Measurements from ENCODE around the gene ADARB1.
A peak's percentile ranks its signal among the peaks of the same experiment; 100 is the strongest.

ADARB1 gene

DNA sequence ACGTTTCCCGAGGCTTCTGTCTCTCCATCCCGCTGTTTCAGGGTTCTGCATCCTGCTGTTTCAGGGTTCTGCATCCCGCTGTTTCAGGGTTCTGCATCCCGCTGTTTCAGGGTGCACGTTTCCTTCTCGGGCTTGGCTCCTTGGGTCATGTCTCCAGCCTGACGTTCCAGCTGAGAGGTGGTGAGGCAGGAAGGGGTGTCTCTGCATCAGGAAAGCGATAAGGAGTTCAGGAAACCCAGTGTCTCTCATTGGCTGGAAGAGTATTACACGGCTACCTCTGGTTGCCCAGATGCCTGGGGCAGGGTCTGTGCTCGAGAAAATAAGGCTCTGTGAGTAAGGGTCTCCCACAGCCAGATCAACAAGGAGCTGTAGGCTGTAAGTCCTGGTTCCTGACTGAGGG lies 21.1 kb downstream of the ADARB1 start:
- no peak for DNase-seq (ENCODE audit: low read depth in 2 of 2)

DNA sequence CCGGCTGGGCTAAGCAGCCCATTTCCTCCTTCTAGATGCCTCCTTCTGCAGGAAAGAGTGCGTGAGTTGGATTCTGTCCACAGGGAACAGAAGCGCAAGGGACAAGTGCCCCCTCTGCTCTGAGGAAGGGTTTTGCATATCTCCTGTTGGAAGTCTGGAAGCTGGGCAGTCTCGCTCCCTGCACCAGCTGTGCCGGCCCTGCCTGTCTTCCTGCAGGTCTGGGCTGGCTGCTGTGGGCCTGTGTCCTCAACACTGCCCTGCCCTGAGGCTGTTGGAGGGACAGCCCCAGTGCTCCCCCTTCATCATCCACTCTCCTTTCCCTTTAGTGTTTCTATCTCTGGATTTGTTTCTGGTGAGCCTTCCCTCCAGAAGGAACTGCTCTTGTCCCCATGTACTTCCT lies 21.8 kb downstream of the ADARB1 start:
- no peak for DNase-seq (ENCODE audit: low read depth in 2 of 2)

DNA sequence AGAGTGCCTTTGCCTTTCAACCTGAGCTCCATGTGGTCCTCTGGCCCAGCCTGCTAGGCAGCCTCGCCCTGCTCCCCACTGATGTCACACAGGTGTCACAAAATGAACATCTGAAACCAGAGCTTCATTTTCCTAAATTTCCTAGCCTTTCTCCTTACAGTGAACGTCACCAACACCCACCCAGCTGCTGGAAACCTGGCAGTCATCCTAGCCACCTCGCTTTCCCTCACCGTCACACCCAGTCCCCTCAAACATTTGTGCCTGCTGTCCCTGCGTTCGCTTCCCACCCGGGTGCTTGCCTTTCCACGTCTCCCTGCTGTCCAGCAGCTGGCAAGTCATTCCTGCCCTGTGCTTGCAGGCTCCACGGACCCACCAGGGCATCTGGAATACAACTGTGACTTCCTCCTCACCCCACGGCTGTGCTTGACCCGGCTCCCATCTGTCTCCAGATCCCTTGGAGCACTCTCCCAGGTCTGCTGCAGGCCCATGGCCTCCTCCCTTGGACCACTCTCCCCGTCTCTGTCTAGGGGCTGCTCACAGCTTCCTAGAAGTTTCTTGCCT lies 23.5 kb downstream of the ADARB1 start:
- DNase-seq (ENCODE audit: low read depth in 2 of 2): no peak

DNA sequence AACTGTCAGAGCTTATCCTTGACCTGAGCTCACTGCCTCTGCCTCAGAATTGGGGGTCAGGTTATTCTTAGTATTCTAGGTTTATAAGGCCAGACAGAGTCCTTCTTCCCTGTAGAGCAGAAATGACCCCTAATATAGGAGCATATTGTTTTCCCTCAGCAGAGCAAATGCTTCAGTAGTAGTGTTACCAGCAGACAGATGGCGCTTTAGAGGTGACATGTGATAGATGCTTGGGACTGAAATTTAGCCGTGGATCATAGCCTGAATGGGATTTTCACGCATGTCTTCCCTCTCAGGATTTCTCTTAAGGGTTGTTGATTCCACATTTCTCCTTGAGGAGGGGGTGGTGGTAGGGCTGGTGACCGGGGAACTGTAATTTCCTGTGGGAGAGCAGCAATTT lies 24.5 kb downstream of the ADARB1 start:
- no peak for DNase-seq (ENCODE audit: low read depth in 2 of 2)

DNA sequence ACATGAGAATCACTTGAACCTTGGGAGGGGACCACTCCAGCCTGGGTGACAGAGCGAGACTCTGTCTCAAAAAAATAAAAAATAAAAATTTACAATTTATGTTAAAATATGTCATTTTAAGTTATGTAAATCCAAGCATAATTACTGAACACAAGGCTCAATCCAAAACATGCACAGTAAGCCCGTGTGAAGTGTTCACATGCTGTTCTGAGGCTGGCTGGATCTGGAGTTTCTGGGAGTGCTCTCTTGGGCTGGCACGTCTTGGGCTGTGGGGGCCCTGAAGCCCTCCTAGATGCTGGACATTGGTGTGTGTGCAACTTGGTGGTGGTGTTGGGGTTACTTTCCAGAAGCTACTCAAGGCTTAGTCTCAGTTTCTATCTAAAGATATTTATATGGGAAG lies 25.2 kb downstream of the ADARB1 start:
- DNase-seq (ENCODE audit: low read depth in 2 of 2): no peak

DNA sequence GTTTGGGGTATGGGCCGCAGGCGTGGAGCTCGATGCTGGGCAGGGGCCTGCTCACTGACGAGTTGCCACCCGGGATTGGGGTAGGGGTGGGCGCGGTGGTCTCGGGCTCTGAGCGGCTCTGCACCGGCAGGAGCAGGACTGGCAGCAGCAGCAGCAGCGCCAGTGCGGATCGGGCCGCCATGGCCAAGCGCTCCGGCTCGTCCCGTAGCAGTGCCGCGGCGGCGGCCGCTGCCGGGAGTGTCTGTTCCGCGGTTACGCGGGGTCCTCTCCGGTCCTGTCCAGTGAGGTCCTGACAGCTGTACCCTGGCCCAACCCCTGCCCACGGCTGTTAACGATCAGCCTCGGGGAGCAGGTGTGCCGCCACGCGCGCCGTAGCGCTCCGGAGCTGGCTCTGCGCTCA lies 26.5 kb downstream of the ADARB1 start:
- no peak for DNase-seq (ENCODE audit: low read depth in 2 of 2)

DNA sequence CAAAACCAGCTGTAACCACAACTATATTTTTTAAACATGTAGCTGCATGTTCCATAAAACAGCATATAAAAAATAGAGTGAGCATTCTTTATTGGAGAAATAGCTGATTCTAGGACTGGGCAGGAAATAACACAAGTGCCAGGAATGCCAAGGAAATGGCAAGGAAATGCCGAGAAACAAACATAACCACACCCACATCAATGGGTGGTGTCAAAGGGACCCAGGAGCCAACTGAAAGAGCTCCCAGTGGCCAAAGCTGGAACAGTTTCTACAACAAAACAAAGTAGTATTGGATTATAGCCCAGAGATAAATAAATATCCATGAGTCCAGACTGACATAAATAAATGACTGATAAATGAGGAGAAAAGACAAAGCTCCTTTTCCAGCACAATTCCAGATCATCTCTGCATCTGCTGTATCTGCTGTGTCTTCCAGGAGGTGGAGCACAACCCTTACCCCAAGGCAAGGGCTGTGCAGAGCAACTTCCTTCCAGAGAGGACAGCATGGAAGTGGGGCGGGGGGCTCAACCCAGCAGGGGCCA lies 28.1 kb downstream of the ADARB1 start:
- no peak for DNase-seq (ENCODE audit: low read depth in 2 of 2)

DNA sequence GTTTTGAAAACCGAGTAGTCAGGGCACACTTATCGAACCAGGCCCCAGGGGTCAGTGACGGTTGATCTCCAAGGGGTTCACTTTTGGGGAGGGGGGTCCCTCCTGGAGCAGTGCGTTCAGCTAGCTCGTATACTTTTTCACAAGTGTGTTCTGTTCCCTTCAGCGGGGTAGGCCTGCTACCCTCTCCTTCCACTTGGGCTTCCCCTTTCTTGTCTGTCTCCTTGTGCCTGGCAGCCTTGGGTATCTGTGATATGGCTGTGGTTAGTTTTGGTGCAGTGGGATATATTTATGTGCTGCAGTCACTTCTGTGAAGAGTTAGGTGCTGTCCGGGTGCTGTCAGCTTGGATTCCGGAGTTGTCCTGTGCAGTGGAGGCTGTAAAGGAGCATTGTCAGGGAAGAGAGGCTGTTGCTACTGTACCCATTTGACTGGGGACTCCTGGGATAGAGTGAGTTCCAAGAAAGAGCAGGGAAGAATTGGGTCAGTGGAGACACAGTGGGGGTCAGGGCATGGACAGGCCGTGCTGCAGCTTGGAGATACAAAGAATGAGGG lies 29.7 kb downstream of the ADARB1 start:
- no peak for DNase-seq (ENCODE audit: low read depth in 2 of 2)

DNA sequence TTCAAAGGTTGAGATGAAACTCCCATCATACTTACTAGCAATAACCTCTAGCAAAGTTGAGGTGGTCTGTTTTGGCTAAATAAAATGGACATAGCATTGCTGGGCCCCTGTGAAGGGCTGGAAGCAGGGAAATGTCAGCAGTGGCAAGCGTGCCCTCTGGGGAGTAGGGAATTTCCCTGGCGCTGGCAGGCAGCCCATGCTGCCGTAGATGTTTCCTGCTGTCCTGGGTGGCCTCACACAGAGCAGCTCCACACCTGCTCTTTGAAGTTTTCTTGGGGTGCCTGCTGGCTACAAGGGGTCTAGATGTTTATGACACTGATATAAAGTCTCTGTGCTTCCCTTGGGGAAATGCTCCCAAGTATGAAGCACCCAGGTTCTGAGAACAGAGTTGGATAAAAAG lies 30.2 kb downstream of the ADARB1 start:
- DNase-seq (ENCODE audit: low read depth in 2 of 2): no peak

DNA sequence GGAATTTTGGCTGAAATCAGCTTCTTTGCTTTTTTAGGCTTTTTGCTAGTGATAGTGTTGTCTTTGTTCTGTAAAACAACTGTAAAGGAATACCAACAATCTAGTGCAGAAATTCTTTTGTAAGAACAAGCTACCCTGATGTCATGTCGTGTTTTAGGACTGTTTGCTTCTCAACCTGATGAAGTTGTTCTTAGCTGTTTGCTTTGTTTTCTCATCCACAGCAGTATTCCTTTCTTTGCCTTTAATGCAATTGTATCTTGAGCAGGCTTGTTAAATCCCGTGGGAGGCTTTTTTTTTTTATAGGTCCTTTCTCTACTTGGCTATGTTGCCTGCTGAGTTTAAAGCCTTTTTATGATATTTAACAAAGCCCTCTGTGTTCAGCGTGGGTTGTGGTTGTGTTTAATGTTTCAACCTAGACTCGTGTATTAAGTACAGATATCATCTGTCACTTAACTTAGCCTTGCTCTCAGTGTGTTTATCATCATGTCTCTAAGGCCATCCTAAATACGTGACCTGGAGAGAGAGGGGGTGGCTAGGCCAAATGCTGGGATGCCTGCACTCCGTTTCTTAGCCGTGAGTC lies 31.6 kb downstream of the ADARB1 start:
- no peak for DNase-seq (ENCODE audit: low read depth in 2 of 2)

DNA sequence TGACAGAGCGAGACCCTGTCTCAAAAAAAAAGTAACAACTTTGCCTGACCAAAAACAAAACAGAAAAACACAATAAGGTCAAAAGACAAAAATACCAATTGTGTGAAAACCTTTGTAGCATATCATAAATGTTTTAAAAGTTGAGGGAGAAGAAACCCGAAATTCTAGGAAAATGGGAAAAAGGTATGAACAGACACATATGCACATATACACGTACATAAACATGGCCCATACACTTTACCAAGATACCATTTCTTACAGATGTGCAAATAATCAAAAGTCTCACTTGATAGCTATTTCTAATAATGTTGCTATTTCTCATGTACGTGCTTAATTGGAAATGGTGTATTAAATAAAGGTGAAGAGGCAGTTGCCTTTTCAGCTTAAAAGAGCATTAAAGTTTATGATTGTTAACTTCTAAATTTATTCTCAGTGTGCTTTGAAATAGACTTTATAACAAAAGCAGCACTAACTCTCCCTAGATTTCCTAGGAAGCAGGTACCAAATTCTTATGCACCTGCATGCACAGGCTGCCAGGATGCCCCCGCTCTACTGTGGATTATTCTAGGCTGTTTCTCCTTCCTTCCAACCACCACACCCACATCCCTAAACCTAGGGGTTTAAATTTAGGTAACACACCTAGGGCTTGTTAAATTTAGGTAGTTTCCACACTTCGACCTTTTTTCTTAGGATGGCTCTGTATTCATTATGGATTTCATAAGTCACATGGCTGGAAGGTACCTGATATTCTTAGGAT lies 33.8 kb downstream of the ADARB1 start:
- no peak for DNase-seq (ENCODE audit: low read depth in 2 of 2)

DNA sequence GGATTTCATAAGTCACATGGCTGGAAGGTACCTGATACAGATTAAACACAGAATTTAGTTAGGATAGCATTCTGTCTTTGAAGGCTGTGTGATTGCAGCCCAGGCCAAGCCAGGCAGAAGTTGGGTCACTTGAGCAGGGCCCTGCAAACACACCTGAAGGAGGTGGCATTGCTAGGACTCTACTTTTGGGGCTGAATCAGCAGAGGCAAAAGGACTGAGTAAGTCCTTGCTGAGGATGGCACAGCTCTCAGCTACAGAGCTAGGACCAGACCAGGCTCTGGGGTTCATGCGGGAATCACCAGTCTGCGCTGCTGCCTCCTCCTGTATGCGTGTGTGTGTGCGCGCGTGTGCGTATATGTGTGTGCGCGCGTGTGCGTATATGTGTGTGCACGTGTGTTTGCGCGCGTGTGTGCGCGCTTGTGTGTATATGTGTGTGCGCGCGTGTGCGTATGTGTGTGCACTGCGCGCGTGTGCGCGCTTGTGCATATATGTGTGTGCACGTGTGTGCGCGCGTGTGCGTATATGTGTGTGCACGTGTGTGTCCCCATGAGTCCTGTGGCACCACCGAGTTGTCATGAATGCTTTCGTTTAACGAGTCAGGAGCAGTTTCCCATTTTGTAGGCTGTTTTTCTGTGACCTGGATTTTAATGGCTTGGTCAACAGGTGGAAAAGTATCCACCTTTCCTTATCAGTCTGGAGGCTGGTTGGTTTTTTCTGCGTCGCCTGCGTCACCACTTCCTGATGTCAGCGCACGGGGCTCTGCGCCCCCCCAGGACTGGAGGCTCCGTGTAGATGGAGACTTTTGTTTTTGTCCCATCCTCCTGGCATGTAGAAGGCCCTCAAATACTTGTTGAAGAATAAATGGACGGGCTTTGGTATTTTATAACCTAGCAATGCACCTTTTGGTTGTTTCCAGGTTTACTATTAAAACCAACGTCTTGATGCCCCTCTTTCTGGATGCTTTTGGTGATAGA lies 34.7 kb downstream of the ADARB1 start:
- DNase-seq (ENCODE audit: low read depth in 2 of 2): no peak

DNA sequence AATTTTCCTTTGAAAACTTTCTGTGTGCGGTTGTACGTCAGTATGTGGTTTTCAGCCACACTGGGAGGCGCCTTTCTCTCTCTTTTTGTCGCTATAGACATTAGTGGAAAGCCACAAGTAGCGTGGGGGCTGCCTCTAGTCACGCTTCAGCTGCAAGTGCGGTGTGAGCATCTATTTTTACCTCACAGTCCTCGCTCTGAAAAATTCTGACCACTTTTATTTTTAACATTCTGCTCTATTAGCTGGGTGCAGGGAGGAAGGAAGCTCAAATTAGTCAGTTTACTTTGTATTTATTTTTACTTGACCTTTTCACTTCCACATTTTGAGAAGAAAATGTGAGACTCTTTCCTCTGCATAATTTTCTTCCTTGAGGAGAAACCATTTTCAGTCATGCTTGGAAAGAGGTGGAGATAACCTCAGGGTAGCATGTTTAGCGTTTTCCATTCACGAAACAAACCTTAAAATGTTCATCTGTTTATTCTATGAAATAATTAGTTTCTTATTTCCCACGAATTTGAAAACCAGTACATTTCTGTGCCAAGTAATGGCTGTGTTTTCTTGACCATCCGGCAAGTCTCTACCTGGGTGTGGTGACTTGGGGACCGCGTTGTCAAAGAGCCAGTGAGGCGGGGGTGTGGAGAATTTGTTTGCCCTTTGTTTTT lies 35.6 kb downstream of the ADARB1 start:
- peak; percentile 37 to 47 for DNase-seq (ENCODE audit: low read depth in 2 of 2)

DNA sequence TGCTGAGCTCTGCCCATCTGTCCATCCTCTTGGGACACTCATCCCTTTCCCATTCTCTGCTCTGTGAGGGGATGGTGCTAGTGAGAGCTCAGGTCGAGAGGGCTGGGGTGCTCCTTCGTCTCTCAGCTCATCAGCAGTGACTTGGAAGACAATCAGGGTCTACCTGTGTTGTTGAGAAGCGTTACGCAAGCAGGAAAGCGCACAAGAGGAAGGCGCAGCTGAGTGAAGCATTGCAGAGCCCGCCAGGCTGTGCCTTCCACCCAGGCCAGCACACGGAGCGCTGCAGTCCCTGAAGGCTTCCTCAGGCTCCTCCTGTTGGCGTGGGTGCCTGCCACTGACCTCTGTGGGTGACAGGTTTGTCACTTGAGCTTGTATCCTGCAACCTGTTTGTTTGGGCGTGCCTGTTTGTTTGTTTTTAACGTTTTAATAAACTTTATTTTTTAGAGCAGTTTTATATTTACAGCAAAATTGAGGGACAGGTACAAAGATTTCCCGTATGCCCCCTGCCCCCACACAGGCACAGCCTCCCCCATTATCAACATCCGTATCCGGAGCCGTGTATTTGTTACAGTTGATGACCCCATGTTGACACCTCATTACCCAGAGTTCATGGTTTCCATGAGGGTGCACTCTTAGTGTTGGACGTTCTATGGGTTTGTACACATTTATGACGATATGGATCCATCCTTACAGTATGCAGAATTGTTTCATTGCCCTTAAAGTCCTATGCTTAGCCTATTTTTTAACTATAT lies 36.7 kb downstream of the ADARB1 start:
- no peak for DNase-seq (ENCODE audit: low read depth in 2 of 2)

DNA sequence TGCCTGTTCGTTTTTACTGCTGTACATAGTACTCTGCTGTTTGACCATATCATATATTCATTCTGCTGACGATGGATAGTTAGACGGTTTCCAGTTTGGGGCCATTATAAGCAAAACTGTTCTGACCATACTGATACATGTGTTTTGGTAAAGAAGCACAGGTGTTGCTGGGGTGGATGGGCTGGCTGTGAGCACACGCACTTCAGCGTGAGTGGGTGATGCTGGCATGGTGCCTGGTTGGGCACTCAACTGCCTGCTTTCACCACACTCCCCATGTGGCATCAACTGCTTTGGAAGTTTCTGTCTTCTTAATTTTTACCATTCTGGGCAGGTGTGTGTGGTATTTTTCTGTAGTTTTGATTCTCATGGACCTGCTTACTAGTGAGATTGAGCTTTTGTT lies 37.3 kb downstream of the ADARB1 start:
- DNase-seq (ENCODE audit: low read depth in 2 of 2): no peak

DNA sequence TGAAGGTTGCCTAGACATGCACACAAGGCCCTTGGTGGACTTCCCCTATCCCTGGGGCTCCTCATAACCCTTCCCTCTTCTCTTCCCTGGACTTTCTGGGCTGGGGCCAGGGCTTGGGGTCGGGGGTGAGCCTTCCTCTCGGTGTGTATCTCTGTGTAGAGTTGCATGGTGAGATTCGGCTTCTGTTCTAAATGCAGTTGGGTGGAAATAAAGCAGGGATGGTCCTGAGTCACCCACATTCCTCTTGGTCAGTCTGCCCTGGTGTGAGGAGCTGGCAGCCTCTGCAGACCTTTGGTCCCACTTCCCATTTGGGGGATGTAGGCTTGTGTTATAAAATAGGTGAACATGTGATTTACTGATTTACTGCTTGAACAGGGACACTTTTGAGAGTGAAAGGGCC lies 38.0 kb downstream of the ADARB1 start:
- DNase-seq (ENCODE audit: low read depth in 2 of 2): no peak

DNA sequence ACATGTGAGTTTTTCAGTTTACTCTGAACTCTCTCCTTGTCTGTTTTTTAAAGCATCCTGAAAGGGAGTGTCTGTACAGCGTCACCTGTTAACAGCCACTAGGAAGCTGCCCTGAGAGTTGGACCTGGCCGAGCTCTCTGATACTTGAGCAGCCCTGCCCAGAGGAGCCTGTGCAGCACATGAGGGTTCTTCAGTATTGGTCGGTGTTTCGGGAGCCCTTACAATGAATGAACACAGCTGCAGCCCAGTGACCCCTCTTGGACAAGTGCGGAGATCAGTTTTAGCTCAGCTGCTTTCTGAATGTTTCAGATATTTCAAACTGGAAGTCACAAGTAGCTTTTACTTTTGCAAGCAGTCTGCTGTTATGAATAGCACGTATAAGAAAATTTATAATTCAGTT lies 39.2 kb downstream of the ADARB1 start:
- no peak for DNase-seq (ENCODE audit: low read depth in 2 of 2)

DNA sequence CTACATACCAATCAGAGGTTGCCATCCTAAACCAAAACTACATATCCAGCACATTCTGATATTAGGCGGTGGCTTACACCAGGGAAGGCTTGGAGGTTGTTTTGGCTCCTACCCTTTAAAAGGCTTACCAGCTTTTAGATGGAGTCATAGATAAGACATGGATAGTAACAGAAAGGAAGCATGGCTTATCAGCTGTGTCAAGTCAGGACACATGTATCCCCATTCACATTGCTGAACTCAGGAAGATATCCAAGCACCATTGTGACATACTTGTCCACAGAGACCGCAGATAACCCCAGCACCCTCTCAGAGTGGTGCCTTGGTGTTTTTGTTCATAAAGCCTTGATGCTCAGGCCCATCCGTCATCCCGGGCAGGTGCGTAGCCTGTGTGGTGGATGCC lies 39.7 kb downstream of the ADARB1 start:
- DNase-seq (ENCODE audit: low read depth in 2 of 2): no peak

DNA sequence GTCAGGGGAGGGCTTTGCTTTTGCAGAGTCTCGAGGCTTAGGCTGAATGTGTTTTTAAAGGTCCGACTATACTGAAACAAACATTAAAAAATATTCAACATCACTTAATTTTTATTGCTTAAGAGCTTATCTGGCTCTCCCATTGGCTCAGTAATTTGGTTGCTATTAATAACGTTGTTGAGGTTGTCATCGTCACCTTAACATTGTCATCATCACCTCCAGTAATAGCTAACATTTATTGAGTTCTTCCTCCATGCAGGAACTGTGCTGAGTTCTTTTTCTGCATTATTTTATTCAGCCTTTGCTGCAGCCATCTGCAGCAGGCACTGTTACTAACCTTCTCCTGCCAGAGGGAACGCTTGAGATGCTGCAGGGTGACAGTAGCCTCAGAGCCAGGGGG lies 40.1 kb downstream of the ADARB1 start:
- no peak for DNase-seq (ENCODE audit: low read depth in 2 of 2)

DNA sequence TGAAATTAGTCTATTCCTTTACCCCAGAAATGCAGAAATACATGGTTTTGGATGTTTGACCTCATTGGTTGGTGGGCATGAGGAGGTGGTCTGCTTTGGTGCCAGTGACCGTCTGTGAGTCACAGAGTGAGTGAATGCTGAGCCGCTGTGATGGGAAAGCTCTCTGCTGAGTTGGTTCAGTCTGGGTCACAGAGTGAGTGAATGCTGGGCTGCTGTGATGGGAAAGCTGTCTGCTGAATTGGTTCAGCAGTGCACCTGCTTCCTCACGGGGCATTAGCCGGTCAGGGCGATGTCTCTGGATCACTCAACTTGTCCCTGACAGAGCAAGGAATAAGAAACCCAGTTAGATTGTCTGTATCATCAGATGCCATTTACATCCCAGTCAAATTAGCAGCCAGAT lies 40.8 kb downstream of the ADARB1 start:
- no peak for DNase-seq (ENCODE audit: low read depth in 2 of 2)

DNA sequence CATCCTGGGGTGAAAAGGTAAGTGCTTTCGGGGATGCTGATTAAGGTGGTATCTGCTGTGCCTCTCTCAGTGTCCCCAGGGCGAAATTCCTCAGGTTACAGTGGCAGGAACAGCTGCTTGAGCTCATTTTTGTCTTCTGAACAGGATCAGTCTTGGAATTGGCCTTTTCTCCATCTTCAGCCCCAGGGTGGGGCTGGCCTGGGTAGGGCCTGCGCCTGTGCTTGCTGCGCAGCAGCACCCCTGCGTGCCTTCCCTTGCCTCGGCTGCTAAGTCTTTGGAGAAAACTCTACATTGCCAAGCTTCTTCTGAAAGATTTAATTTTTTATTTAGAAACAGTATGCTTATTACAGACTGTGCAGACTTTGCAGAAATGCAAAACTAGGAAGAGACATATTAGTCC lies 41.7 kb downstream of the ADARB1 start:
- no peak for DNase-seq (ENCODE audit: low read depth in 2 of 2)

Measured in stimulated activated CD8-positive, alpha-beta memory T cell treated with anti-CD3 and anti-CD28 coated beads, Interleukin-15, amount 100 ng/mL, for 48 hours (primary cell).